Bronchial epithelial cell (primary cell): ENCODE data around the gene THSD8. TPM values are rescaled to one million over a fixed set of nuclear protein-coding genes. Genes with fewer than 3 reads are reported as not detected.
A peak's percentile ranks its signal among the peaks of the same experiment; 100 is the strongest.

Experiments
- DNase-seq: peaks from one replicate; pipeline ENCODE4 v3.0.0-alpha.2; 2010; ENCODE audit warnings: low read depth
- FAIRE-seq: peaks from 2 replicates; lab custom pipeline; 2011; peaks lifted over from hg19 to GRCh38; lab: Jason Lieb, UNC
- H3K27me3 ChIP-seq: 2 replicates; pipeline ENCODE4 v1.5.1; 2011; ENCODE audit warnings: low read length; ENCODE audit not compliant: control insufficient read depth, insufficient read depth
- H3K36me3 ChIP-seq: 2 replicates; pipeline ENCODE4 v1.5.1; 2011; ENCODE audit warnings: low read length; ENCODE audit not compliant: control insufficient read depth, insufficient read depth
- H3K4me3 ChIP-seq: 2 replicates; pipeline ENCODE4 v1.5.1; 2011; ENCODE audit warnings: mild to moderate bottlenecking, low read depth, low read length, control low read depth
- CTCF ChIP-seq: IDR thresholded peaks from 2 replicates; pipeline ENCODE4 v1.5.1; 2011; ENCODE audit warnings: mild to moderate bottlenecking, moderate library complexity, low read length, control low read depth, inconsistent platforms; ENCODE audit not compliant: insufficient read depth, severe bottlenecking
- total RNA-seq: library from RNA; depleted of rRNA; stranded (reverse); fragments of >200 nt; gene quantifications from 2 replicates; pipeline ENCODE4 v1.2.1, GENCODE V29; 2014

The THSD8 gene
- total RNA-seq, 1 donor from 2014 or later: not detected

GRCh38 chr19:12847159-12848139, 45.6 kb downstream of the THSD8 start:
- H3K36me3 ChIP-seq: no peaks in the 10 kb centered on the region
- peak; percentile 98 for TF ChIP-seq CTCF
- no peak overlapping the region for H3K4me3 ChIP-seq
- DNase-seq: peak; percentile 72
- no peak for FAIRE-seq
- H3K27me3 ChIP-seq: no peaks in the 10 kb centered on the region

Other genes starting within 250 kb of the THSD8 start
- gene ZNF490, start 191.3 kb upstream of the THSD8 start, total RNA-seq: 5.8 and 7.9 TPM in 2 replicates
- gene ZNF791, start 191.1 kb upstream of the THSD8 start, total RNA-seq: 11.1 and 11.8 TPM in 2 replicates
- 29.8 and 32.1 TPM in 2 replicates for gene MAN2B1, start 135.3 kb upstream of the THSD8 start, total RNA-seq
- gene WDR83, start 135.3 kb upstream of the THSD8 start, total RNA-seq: 13.8 and 21.1 TPM in 2 replicates
- gene DHPS, start 120.2 kb upstream of the THSD8 start, total RNA-seq: 47.4 and 94.5 TPM in 2 replicates
- gene GNG14, start 114.1 kb upstream of the THSD8 start, total RNA-seq: not detected in 2 replicates
- 5.4 and 6.1 TPM in 2 replicates for gene FBXW9, start 105.4 kb upstream of the THSD8 start, total RNA-seq
- 16.8 and 28.0 TPM in 2 replicates for gene TNPO2, start 78.1 kb upstream of the THSD8 start, total RNA-seq
- gene TRIR, start 67.4 kb upstream of the THSD8 start, total RNA-seq: 177 and 201 TPM in 2 replicates
- gene GET3, start 64.6 kb upstream of the THSD8 start, total RNA-seq: 104 and 107 TPM in 2 replicates
- not detected in 2 replicates for gene BEST2, start 50.3 kb upstream of the THSD8 start, total RNA-seq
- gene HOOK2, start 26.5 kb upstream of the THSD8 start, total RNA-seq: 52.5 and 58.7 TPM in 2 replicates
- 158 and 179 TPM in 2 replicates for gene JUNB, start 10.6 kb upstream of the THSD8 start, total RNA-seq
- 148 and 157 TPM in 2 replicates for gene PRDX2, start 269 bp upstream of the THSD8 start, total RNA-seq
- gene RNASEH2A, start 4.5 kb downstream of the THSD8 start, total RNA-seq: 11.1 and 12.9 TPM in 2 replicates
- gene RTBDN, start 32.5 kb downstream of the THSD8 start, total RNA-seq: not detected in 2 replicates
- gene MAST1, start 36.4 kb downstream of the THSD8 start, total RNA-seq: 0.26 and 0.38 TPM in 2 replicates
- gene DNASE2, start 79.4 kb downstream of the THSD8 start, total RNA-seq: 27.9 and 35.2 TPM in 2 replicates
- gene KLF1, start 85.1 kb downstream of the THSD8 start, total RNA-seq: not detected in 2 replicates
- 17.9 and 38.2 TPM in 2 replicates for gene GCDH, start 89.1 kb downstream of the THSD8 start, total RNA-seq
- gene SYCE2, start 117.2 kb downstream of the THSD8 start, total RNA-seq: not detected in 2 replicates
- 53.6 and 55.5 TPM in 2 replicates for gene FARSA, start 131.6 kb downstream of the THSD8 start, total RNA-seq
- 1,002 and 1,570 TPM in 2 replicates for gene CALR, start 136.5 kb downstream of the THSD8 start, total RNA-seq
- 91.1 and 120 TPM in 2 replicates for gene RAD23A, start 143.8 kb downstream of the THSD8 start, total RNA-seq
- gene GADD45GIP1, start 155.2 kb downstream of the THSD8 start, total RNA-seq: 27.1 and 36.0 TPM in 2 replicates
- not detected in 2 replicates for gene DAND5, start 167.5 kb downstream of the THSD8 start, total RNA-seq
- 5.4 and 5.8 TPM in 2 replicates for gene NFIX, start 193.4 kb downstream of the THSD8 start, total RNA-seq